MCF 10A (cell line): ENCODE data around the gene NDUFC2. TPM values are rescaled to one million over a fixed set of nuclear protein-coding genes. Genes with fewer than 3 reads are reported as not detected.
"Not testable (repeated sequence)": the region's sequence is repeated elsewhere in the genome, so short reads cannot be mapped to it uniquely, and the experiment has no call there.

Experiments used
- BruUV-seq: library from RNA; stranded (reverse); fragments of 400-500 nt; replicated peaks from 2 replicates; lab custom pipeline; 2021; lab: Mats Ljungman, UMichigan
- CTCF ChIA-PET: fragments of 300-600 bp; sonication (Branson Sonifier 250); formaldehyde crosslinking; extraction: SDS; loops from one replicate; lab custom pipeline; 2021; ENCODE audit warnings: antibody characterized with exemption, inconsistent platforms; lab: Yijun Ruan, JAX
- POLR2A ChIA-PET: fragments of 300-600, 350-650 bp; sonication (Branson Sonifier 250); formaldehyde crosslinking; extraction: SDS; loops from one replicate; lab custom pipeline; 2020; ENCODE audit warnings: antibody characterized with exemption, inconsistent platforms; lab: Yijun Ruan, JAX
- DNase-seq: peaks from one replicate; pipeline ENCODE4 v3.0.0-alpha.2; 2018; ENCODE audit not compliant: unreplicated experiment
- H3K27ac Mint-ChIP-seq: one replicate; pipeline ENCODE4 v1.8.0; 2022; ENCODE audit warnings: mild to moderate bottlenecking, low read depth, mixed read lengths; ENCODE audit not compliant: unreplicated experiment
- H3K27me3 Mint-ChIP-seq: one replicate; pipeline ENCODE4 v1.8.0; 2022; ENCODE audit warnings: mixed read lengths; ENCODE audit not compliant: insufficient read depth, unreplicated experiment
- H3K36me3 Mint-ChIP-seq: one replicate; pipeline ENCODE4 v1.8.0; 2022; ENCODE audit warnings: mild to moderate bottlenecking, moderate library complexity, mixed read lengths; ENCODE audit not compliant: insufficient read depth, unreplicated experiment
- H3K4me1 Mint-ChIP-seq: one replicate; pipeline ENCODE4 v1.8.0; 2022; ENCODE audit warnings: mixed read lengths; ENCODE audit not compliant: insufficient read depth, unreplicated experiment
- H3K4me3 Mint-ChIP-seq: one replicate; pipeline ENCODE4 v1.8.0; 2022; ENCODE audit warnings: mild to moderate bottlenecking, moderate library complexity, mixed read lengths; ENCODE audit not compliant: unreplicated experiment
- H3K9me3 Mint-ChIP-seq: one replicate; pipeline ENCODE4 v1.8.0; 2022; ENCODE audit warnings: mixed read lengths; ENCODE audit not compliant: unreplicated experiment
- intact Hi-C: fragments of 100-400 bp; cut with micrococcal nuclease; formaldehyde crosslinking; loops from 2 replicates; pipeline ENCODE4 v1.14.1; 2022
- total RNA-seq: library from RNA; stranded (reverse); gene quantifications from 2 replicates; pipeline ENCODE4 v1.2.3, GENCODE V29; 2022
- TF ChIP-seq, protein P1 (sequence below): fragments of 200-600 bp; IDR thresholded peaks from one replicate; pipeline ENCODE4 v1.8.0; 2022; ENCODE audit warnings: antibody characterized with exemption, mild to moderate bottlenecking; ENCODE audit not compliant: unreplicated experiment

Gene NDUFC2
- total RNA-seq, 1 experiment from 2014 or later: 186 TPM

DNA sequence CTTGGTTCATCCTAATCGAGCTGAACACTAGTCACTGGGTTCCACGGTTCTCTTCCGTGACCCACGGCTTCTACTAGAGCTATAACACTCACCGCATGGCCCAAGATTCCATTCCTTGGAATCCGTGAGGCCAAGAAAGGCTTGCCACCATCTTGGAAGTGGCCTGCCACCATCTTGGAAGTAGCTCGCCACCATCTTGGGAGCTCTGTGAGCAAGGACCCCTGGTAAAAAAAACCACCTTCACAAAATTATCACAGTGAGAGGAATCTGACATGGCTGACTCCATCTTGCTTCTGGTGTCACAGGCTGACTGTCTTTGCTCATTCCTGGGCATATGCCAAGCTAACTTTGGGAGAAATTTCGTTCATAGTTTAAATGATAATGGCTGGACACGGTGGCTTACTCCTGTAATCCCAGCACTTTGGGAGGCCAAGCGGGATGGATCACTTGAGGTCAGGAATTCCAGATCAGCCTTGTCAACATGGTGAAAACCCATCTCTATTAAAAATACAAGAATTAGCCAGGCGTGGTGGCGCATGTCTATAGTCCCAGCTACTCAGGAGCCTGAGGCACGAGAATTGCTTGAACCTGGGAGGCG is 37.7 kb downstream of the NDUFC2 start:
- H3K4me1 Mint-ChIP-seq: peaks cover 22% of the 10 kb centered on the region
- BruUV-seq: no TSS peak
- ChIA-PET CTCF (interaction anchor here (0.7 to 2.4 kb wide), 3 partner anchors 12 to 47 kb away, joined by 4 to 5 read pairs (median 5); partner anchors contain the start of gene INTS4), POLR2A (no interaction called here)
- TF ChIP-seq, protein P1, sequence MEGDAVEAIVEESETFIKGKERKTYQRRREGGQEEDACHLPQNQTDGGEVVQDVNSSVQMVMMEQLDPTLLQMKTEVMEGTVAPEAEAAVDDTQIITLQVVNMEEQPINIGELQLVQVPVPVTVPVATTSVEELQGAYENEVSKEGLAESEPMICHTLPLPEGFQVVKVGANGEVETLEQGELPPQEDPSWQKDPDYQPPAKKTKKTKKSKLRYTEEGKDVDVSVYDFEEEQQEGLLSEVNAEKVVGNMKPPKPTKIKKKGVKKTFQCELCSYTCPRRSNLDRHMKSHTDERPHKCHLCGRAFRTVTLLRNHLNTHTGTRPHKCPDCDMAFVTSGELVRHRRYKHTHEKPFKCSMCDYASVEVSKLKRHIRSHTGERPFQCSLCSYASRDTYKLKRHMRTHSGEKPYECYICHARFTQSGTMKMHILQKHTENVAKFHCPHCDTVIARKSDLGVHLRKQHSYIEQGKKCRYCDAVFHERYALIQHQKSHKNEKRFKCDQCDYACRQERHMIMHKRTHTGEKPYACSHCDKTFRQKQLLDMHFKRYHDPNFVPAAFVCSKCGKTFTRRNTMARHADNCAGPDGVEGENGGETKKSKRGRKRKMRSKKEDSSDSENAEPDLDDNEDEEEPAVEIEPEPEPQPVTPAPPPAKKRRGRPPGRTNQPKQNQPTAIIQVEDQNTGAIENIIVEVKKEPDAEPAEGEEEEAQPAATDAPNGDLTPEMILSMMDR: no peak
- no peak for DNase-seq
- no peak overlapping the region for H3K27ac Mint-ChIP-seq
- no peak overlapping the region for H3K4me3 Mint-ChIP-seq
- intact Hi-C loops: no loop called here
- no peaks in the 10 kb centered on the region for H3K36me3 Mint-ChIP-seq
- no peaks in the 10 kb centered on the region for H3K9me3 Mint-ChIP-seq
- H3K27me3 Mint-ChIP-seq: no peaks in the 10 kb centered on the region

DNA sequence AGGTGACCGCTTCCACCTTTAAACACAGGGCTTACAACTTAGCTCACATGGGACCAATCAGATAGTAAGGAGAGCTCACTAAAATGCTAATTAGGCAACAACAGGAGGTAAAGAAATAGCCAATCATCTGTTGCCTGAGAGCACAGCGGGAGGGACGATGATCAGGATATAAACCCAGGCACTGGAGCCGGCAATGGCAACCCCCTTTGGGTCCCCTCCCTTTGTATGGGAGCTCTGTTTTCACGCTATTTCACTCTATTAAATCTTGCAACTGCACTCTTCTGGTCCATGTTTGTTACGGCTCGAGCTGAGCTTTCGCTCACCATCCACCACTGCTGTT is 38.3 kb downstream of the NDUFC2 start:
- H3K9me3 Mint-ChIP-seq, BruUV-seq, DNase-seq, H3K36me3 Mint-ChIP-seq, H3K4me3 Mint-ChIP-seq, intact Hi-C loops, H3K27me3 Mint-ChIP-seq: not testable (repeated sequence)
- Mint-ChIP-seq H3K4me1 (peaks cover 21% of the 10 kb centered on the region), H3K27ac (peak overlapping the region; percentile 99)
- CTCF ChIA-PET: interaction anchor here (0.9 to 1.3 kb wide), 2 partner anchors 20 to 47 kb away, joined by 5 to 6 read pairs; partner anchors contain the start of gene INTS4
- POLR2A ChIA-PET: interaction anchor here (0.6 to 1.7 kb wide), 4 partner anchors 10 to 226 kb away, joined by 3 read pairs; no protein-coding TSS in a partner anchor

DNA sequence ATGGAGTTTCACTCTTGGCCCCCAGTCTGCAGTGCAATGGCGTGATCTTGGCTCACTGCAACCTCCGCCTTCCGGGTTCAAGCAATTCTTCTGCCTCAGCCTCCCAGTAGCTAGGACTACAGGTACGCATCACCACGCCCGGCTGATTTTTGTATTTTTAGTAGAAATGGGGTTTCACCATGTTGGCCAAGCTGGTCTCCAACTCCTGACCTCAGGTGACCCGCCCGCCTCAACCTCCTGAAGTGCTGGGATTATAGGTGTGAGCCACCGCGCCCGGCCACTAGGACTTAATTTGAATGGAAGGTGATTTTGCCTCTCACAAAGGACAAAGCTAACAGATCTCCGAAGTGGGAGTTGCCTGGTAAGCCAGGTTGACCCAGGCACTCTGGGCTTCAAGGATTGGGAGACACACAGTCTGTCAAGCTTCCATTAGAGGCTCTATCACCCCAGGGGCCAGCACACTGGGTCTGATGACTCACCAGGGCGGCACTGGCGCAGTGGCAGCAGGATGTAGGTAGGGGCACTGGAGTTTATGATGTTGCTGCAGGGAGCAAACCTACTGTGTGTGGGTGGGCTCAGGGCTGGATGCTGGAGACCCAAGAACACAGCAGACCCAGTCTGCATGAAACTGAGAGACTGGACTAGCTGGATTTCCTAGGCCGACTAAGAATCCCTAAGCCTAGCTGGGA is 38.8 kb downstream of the NDUFC2 start:
- peak; percentile 43 for DNase-seq
- Mint-ChIP-seq H3K27me3 (no peaks in the 10 kb centered on the region), H3K27ac (peak overlapping the region; percentile 99), H3K4me3 (peak overlapping the region; percentile 68), H3K36me3 (no peaks in the 10 kb centered on the region), H3K9me3 (no peaks in the 10 kb centered on the region), H3K4me1 (peaks cover 18% of the 10 kb centered on the region)
- POLR2A ChIA-PET: interaction anchor here (0.6 to 2.0 kb wide), 8 partner anchors 9 to 226 kb away, joined by 3 to 8 read pairs (median 3); partner anchors contain the start of gene INTS4
- BruUV-seq: no TSS peak
- CTCF ChIA-PET: interaction anchor here (0.9 to 1.8 kb wide), 4 partner anchors 20 to 46 kb away, joined by 4 to 6 read pairs (median 4); partner anchors contain the start of gene INTS4
- TF ChIP-seq, protein P1: peak; percentile 9
- intact Hi-C loops: no loop called here

DNA sequence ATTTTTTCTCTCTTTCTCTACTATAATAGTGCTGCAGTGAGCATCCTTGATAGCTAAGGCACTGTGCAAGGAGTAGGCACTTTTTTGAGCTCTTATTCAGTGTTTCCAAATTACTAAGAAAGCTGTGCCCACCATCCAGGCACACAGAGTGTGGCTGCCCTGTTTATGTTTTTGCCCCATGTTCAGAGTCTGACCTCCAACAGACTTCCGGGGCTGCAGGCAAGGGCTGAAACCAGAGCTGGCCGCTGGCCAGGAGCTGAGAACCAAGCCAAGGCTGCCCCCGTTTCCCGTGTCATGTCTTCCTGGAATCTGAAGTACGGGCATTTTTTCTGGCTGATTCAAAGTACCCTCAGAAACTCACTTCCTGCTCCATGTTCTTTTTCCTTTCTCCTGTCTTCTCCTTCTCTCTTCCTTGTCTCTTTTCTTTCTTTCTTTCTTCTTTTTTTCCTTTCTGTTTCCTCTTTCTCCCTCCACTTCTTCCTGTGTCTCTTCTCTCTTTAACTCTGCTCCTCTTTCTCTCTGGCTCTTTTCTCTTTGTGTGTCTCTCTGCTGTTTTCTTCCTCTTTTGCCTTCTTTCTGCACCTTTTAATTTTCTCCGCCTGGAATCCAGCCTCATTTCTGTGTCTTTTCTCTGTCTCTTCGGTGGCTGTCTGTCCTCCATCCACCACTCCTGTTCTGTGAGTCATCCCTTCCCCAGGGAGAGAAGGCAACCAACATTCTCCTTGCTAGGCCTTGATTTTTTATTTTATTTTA is 39.6 kb downstream of the NDUFC2 start:
- BruUV-seq: TSS peak; percentile 71
- ChIA-PET CTCF (interaction anchor here (0.7 to 1.8 kb wide), 4 partner anchors 8 to 45 kb away, joined by 3 to 4 read pairs (median 4); partner anchors contain the start of gene INTS4), POLR2A (interaction anchor here (0.7 to 2.0 kb wide), 8 partner anchors 8 to 403 kb away, joined by 3 to 8 read pairs (median 4); partner anchors contain the start of genes INTS4 and NDUFC2)
- TF ChIP-seq, protein P1: no peak
- H3K4me3 Mint-ChIP-seq: peak overlapping the region; percentile 68
- peak overlapping the region; percentile 99 for H3K27ac Mint-ChIP-seq
- no peaks in the 10 kb centered on the region for H3K36me3 Mint-ChIP-seq
- H3K27me3 Mint-ChIP-seq: no peaks in the 10 kb centered on the region
- H3K9me3 Mint-ChIP-seq: no peaks in the 10 kb centered on the region
- intact Hi-C loops: no loop called here
- DNase-seq: peak; percentile 92
- peaks cover 18% of the 10 kb centered on the region for H3K4me1 Mint-ChIP-seq
